Sigmoid colon (tissue), 4 donors: ENCODE measurements around the gene CALY.

Experiments used
- EP300 ChIP-seq, 4 donors: sonication (generic); formaldehyde crosslinking; IDR thresholded peaks; one replicate each; pipeline ENCODE4 v1.6.1; 2017; ENCODE audit warnings: antibody characterized with exemption in 4 of 4
- POLR2A ChIP-seq, 2 donors: fragments of 450-650 bp; IDR thresholded peaks; one replicate each; pipeline ENCODE4 v1.6.1; 2016; ENCODE audit warnings: antibody characterized with exemption in 2 of 2, mild to moderate bottlenecking in 2 of 2, moderate library complexity in 2 of 2
- POLR2AphosphoS5 ChIP-seq, 4 donors: sonication (generic); formaldehyde crosslinking; IDR thresholded peaks; one replicate each; pipeline ENCODE4 v1.6.1; 2017; ENCODE audit warnings: antibody characterized with exemption in 4 of 4
- TF ChIP-seq, protein P1 (sequence below), 4 experiments: fragments of 450-650 bp in 3 of 4; fragments of 200-600 bp in 1 of 4; IDR thresholded peaks; one replicate each; pipeline ENCODE4 v1.5.1; 2016 to 2019; ENCODE audit warnings: antibody characterized with exemption in 4 of 4, mild to moderate bottlenecking in 3 of 4, moderate library complexity in 2 of 4

GRCh38 chr10:133311570-133311969, 25.1 kb downstream of the CALY start:
- TF ChIP-seq POLR2A (IDR thresholded peaks at IDR 0.05) = no peak
- TF ChIP-seq, protein P1, sequence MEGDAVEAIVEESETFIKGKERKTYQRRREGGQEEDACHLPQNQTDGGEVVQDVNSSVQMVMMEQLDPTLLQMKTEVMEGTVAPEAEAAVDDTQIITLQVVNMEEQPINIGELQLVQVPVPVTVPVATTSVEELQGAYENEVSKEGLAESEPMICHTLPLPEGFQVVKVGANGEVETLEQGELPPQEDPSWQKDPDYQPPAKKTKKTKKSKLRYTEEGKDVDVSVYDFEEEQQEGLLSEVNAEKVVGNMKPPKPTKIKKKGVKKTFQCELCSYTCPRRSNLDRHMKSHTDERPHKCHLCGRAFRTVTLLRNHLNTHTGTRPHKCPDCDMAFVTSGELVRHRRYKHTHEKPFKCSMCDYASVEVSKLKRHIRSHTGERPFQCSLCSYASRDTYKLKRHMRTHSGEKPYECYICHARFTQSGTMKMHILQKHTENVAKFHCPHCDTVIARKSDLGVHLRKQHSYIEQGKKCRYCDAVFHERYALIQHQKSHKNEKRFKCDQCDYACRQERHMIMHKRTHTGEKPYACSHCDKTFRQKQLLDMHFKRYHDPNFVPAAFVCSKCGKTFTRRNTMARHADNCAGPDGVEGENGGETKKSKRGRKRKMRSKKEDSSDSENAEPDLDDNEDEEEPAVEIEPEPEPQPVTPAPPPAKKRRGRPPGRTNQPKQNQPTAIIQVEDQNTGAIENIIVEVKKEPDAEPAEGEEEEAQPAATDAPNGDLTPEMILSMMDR (IDR thresholded peaks at IDR 0.05) = no peak
- TF ChIP-seq POLR2AphosphoS5 (IDR thresholded peaks at IDR 0.05) = no peak
- no peak for TF ChIP-seq EP300 (IDR thresholded peaks at IDR 0.05)
